Measurements from ENCODE around the gene CRTC3. TPM values are rescaled to one million over a fixed set of nuclear protein-coding genes. Genes with fewer than 3 reads are reported as not detected.

The CRTC3 gene
- total and polyA plus RNA-seq, 2 experiments from 2014 or later, result 15.1 to 24.5 TPM

- no peak for DNase-seq (ENCODE audit: low read depth in 1 of 2, low spot score in 1 of 2)
- no peak for TF ChIP-seq CTCF (IDR thresholded peaks at IDR 0.05; ENCODE audit: low read depth, low read length)
- H3K4me1 ChIP-seq (ENCODE audit: low read depth), result no peaks in the 10 kb centered on the region
- H3K36me3 ChIP-seq, result peaks cover 7% of the 10 kb centered on the region
- no peak overlapping the region for H3K4me3 ChIP-seq
- H3K27ac ChIP-seq, result no peak overlapping the region
- no peaks in the 10 kb centered on the region for H3K9me3 ChIP-seq (ENCODE audit: low read depth)
- no peaks in the 10 kb centered on the region for H3K27me3 ChIP-seq
Observed at GRCh38 chr15:90617668-90618097, 88.0 kb downstream of the CRTC3 start.

- H3K36me3 ChIP-seq, result peaks cover 7% of the 10 kb centered on the region
Observed at GRCh38 chr15:90618330-90619125, 88.8 kb downstream of the CRTC3 start.

GRCh38 chr15:90619468-90619867 lies 89.7 kb downstream of the CRTC3 start:
- DNase-seq (ENCODE audit: low read depth in 1 of 2, low spot score in 1 of 2), result no peak
- H3K4me3 ChIP-seq, result no peak overlapping the region
- no peak overlapping the region for H3K27ac ChIP-seq
- TF ChIP-seq CTCF (IDR thresholded peaks at IDR 0.05; ENCODE audit: low read depth, low read length), result no peak
- H3K9me3 ChIP-seq (ENCODE audit: low read depth), result no peaks in the 10 kb centered on the region
- no peaks in the 10 kb centered on the region for H3K27me3 ChIP-seq
- H3K36me3 ChIP-seq, result peaks cover 7% of the 10 kb centered on the region
- H3K4me1 ChIP-seq (ENCODE audit: low read depth), result no peaks in the 10 kb centered on the region

More at GRCh38 chr15:90618330-90619125, 88.8 kb downstream of the CRTC3 start:
- DNase-seq (ENCODE audit: low read depth in 1 of 2, low spot score in 1 of 2), result no peak
- no peak overlapping the region for H3K4me3 ChIP-seq
- H3K4me1 ChIP-seq (ENCODE audit: low read depth), result no peaks in the 10 kb centered on the region
- H3K27ac ChIP-seq, result no peak overlapping the region
- no peaks in the 10 kb centered on the region for H3K27me3 ChIP-seq
- H3K9me3 ChIP-seq (ENCODE audit: low read depth), result no peaks in the 10 kb centered on the region
- TF ChIP-seq CTCF (IDR thresholded peaks at IDR 0.05; ENCODE audit: low read depth, low read length), result no peak

DNA sequence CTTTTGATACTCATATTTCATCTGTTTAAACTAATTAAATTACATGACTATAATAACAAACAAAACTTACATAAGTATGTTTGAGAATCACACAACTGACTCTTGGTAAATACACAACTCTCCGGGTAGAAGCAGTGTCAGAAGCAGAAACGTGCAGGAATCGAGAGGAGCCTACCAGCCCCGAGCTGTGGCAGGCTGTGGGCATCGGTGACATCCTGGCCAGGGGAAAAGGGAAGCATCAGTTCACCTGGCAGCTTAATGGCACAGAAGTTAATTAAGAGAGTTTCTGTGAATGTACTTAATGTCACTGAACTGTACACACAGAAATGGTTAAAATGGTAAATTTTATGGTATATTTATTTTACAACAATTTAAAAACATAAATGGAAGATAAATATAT lies 90.2 kb downstream of the CRTC3 start:
- no peaks in the 10 kb centered on the region for H3K9me3 ChIP-seq (ENCODE audit: low read depth)
- no peak overlapping the region for H3K4me3 ChIP-seq
- H3K27ac ChIP-seq, result no peak overlapping the region
- H3K27me3 ChIP-seq, result no peaks in the 10 kb centered on the region
- no peak for TF ChIP-seq CTCF (IDR thresholded peaks at IDR 0.05; ENCODE audit: low read depth, low read length)
- DNase-seq (ENCODE audit: low read depth in 1 of 2, low spot score in 1 of 2), result no peak
- no peaks in the 10 kb centered on the region for H3K4me1 ChIP-seq (ENCODE audit: low read depth)
- H3K36me3 ChIP-seq, result peaks cover 7% of the 10 kb centered on the region

- H3K36me3 ChIP-seq, result peaks cover 7% of the 10 kb centered on the region
Observed at GRCh38 chr15:90620379-90621067, 90.8 kb downstream of the CRTC3 start.

More at GRCh38 chr15:90620379-90621067, 90.8 kb downstream of the CRTC3 start:
- no peak overlapping the region for H3K4me3 ChIP-seq
- no peak for TF ChIP-seq CTCF (IDR thresholded peaks at IDR 0.05; ENCODE audit: low read depth, low read length)
- no peaks in the 10 kb centered on the region for H3K4me1 ChIP-seq (ENCODE audit: low read depth)
- peak in 1 of 2 donors; percentile 16 for DNase-seq (ENCODE audit: low read depth in 1 of 2, low spot score in 1 of 2)
- no peaks in the 10 kb centered on the region for H3K27me3 ChIP-seq
- no peaks in the 10 kb centered on the region for H3K9me3 ChIP-seq (ENCODE audit: low read depth)
- no peak overlapping the region for H3K27ac ChIP-seq
